Measurements from ENCODE around the gene GGCT.
"Not testable (repeated sequence)": the region's sequence is repeated elsewhere in the genome, so short reads cannot be mapped to it uniquely, and the experiment has no call there.

GGCT gene

DNA sequence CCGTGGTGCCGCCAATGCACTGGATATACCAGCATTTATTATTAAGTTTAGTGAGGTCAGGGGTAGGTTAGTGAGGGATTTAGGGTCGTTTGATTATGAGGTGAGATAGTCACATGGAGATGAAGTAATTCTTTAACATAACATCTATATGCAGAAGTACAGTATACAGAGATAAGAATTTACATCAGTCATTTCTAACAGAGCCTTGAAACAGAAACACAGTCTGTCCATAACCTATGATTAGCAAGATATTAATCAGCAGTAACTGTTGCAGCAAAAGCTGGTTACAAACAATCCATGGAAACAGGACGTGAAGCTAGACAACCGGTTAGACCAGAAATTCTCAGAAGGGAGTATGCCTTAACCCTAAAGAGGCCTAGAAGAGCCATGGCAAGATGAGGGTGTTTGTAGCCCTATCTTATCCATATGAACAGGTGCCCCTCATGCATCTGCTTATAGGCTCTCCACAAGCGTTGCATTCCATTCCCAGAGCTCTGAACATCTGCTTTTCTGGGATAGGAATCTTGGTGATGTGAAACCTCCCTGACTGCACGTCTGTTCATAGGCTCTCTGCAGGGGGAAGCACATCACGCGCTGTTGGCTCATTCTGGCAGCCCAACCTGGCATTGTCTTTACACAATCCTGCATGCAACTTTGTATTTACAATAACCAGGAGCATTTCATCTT, 4.7 kb upstream of the GGCT start:
- H3K4me3 ChIP-seq (ENCODE audit: insufficient read depth, low read depth, low read length, poor library complexity, severe bottlenecking); H3K27ac ChIP-seq (ENCODE audit: insufficient read depth, low read length, poor library complexity, severe bottlenecking); DNase-seq; H3K9me3 ChIP-seq (ENCODE audit: control insufficient read depth, low read length); H3K36me3 ChIP-seq (ENCODE audit: control insufficient read depth, insufficient read depth, low read length); H3K4me1 ChIP-seq (ENCODE audit: control insufficient read depth, insufficient read depth, low read length, poor library complexity, severe bottlenecking); H3K27me3 ChIP-seq (replicated peaks; ENCODE audit: control insufficient read depth, insufficient read depth, low read length, poor library complexity, severe bottlenecking): not testable (repeated sequence)

DNA sequence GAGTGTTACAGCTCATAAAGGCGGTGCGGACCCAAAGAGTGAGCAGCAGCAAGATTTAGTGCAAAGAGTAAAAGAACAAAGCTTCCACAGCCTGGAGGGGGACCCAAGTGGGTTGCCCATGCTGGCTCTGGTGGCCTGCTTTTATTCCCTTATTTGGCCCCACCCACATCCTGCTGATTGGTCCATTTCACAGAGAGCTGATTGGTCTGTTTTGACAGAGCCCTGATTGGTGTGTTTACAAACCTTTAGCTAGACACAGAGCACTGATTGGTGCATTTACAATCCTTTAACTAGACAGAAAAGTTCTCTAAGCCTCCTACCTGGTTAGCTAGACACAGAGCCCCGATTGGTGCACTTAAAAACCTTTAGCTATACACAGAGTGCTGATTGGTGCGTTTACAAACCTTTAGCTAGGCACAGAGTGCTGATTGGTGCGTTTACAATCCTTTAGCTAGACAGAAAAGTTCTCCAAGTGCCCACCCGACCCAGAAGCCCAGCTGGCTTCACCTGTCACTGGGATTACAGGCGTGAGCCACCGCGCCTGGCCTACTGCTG, 2.8 kb upstream of the GGCT start:
- not testable (repeated sequence) for DNase-seq; H3K27ac ChIP-seq (ENCODE audit: insufficient read depth, low read length, poor library complexity, severe bottlenecking); H3K4me3 ChIP-seq (ENCODE audit: insufficient read depth, low read depth, low read length, poor library complexity, severe bottlenecking); H3K27me3 ChIP-seq (replicated peaks; ENCODE audit: control insufficient read depth, insufficient read depth, low read length, poor library complexity, severe bottlenecking); H3K9me3 ChIP-seq (ENCODE audit: control insufficient read depth, low read length); H3K36me3 ChIP-seq (ENCODE audit: control insufficient read depth, insufficient read depth, low read length)
- H3K4me1 ChIP-seq (ENCODE audit: control insufficient read depth, insufficient read depth, low read length, poor library complexity, severe bottlenecking), result peaks cover 13% of the 10 kb centered on the region

DNA sequence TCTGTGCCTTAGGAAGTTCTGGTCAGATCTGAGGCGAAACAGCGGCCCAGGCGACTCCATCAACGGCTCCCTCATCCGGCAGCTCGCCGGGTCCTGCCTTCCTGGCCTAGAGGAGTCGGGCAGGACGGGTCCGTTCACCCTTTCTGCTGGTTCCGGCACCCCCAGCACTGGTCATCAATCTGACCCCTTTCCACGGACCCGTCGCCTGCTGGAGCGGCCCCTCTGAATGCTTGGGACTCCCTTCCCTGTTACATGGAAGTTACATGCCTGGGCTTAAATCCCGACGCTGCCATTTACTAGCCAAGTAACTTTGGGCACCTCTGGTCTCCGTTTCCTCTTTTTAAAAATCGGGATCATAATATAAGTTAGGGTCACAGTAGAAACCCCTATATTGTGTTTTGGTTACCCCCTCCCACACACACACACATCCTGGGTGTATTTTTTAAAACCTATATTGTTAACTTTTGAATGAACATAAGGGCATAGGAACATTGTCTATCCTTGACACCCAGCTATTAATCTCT, 607 bp upstream of the GGCT start:
- Histone ChIP-seq H3K4me1 (ENCODE audit: control insufficient read depth, insufficient read depth, low read length, poor library complexity, severe bottlenecking) (peaks cover 13% of the 10 kb centered on the region), H3K27me3 (replicated peaks; ENCODE audit: control insufficient read depth, insufficient read depth, low read length, poor library complexity, severe bottlenecking) (no peaks in the 10 kb centered on the region), H3K36me3 (ENCODE audit: control insufficient read depth, insufficient read depth, low read length) (no peaks in the 10 kb centered on the region), H3K27ac (ENCODE audit: insufficient read depth, low read length, poor library complexity, severe bottlenecking) (peak overlapping the region; percentile 35), H3K4me3 (ENCODE audit: insufficient read depth, low read depth, low read length, poor library complexity, severe bottlenecking) (peak overlapping the region; percentile 96), H3K9me3 (ENCODE audit: control insufficient read depth, low read length) (no peaks in the 10 kb centered on the region)
- DNase-seq, result no peak

DNA sequence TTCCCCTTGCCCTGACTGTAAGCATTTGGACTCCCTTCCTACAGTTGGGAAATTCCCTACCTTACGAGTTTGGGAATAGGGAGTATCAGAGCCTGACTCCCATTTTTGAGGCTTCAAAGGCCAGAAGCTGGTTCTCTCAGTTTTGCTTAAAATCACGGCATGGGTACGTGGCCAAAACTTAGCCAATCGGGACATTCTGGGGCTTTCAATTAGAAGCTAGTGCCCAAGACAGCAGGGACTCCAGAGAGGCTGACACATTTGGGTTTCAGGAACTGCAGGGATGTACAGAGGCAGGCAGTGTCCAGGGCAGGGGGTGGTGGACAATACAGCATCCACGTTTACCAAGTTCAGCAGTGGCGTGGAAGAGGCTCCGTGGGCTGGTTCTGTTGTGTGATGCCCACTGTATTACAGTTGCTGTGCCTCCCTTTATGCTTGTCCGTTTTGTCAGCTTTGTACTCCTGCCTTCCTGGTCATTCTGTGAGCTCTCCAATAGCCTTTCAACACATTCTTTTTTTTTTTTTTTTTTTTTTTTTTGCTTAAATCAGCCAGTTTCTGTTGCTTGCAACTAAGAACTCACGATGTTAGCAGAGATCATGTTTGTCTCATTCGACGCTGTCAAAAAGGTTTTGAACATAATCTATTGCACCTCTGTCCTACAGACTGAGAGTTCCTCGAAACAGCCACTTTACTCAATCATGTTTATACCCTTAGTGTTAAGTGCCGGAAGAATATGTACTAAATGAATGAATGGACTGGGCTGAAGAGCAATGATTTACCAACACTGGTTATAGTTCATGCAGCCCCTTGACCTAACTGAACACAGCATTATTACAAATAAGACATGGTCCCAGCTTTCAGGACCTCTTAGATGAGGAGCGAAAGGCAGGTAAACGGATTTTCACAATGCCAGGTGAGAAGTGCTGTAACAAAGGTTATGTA, 1.1 kb downstream of the GGCT start:
- Histone ChIP-seq H3K27ac (ENCODE audit: insufficient read depth, low read length, poor library complexity, severe bottlenecking) (no peak overlapping the region), H3K36me3 (ENCODE audit: control insufficient read depth, insufficient read depth, low read length) (no peaks in the 10 kb centered on the region), H3K4me1 (ENCODE audit: control insufficient read depth, insufficient read depth, low read length, poor library complexity, severe bottlenecking) (peaks cover 13% of the 10 kb centered on the region), H3K9me3 (ENCODE audit: control insufficient read depth, low read length) (no peaks in the 10 kb centered on the region), H3K27me3 (replicated peaks; ENCODE audit: control insufficient read depth, insufficient read depth, low read length, poor library complexity, severe bottlenecking) (no peaks in the 10 kb centered on the region), H3K4me3 (ENCODE audit: insufficient read depth, low read depth, low read length, poor library complexity, severe bottlenecking) (peak overlapping the region; percentile 96)
- DNase-seq, result no peak

- H3K4me3 ChIP-seq (ENCODE audit: insufficient read depth, low read depth, low read length, poor library complexity, severe bottlenecking), result no peak overlapping the region
- H3K4me1 ChIP-seq (ENCODE audit: control insufficient read depth, insufficient read depth, low read length, poor library complexity, severe bottlenecking), result peaks cover 13% of the 10 kb centered on the region
- H3K9me3 ChIP-seq (ENCODE audit: control insufficient read depth, low read length), result no peaks in the 10 kb centered on the region
- no peak for DNase-seq
- H3K36me3 ChIP-seq (ENCODE audit: control insufficient read depth, insufficient read depth, low read length), result no peaks in the 10 kb centered on the region
- H3K27me3 ChIP-seq (replicated peaks; ENCODE audit: control insufficient read depth, insufficient read depth, low read length, poor library complexity, severe bottlenecking), result no peaks in the 10 kb centered on the region
- H3K27ac ChIP-seq (ENCODE audit: insufficient read depth, low read length, poor library complexity, severe bottlenecking), result no peak overlapping the region
Measured at GRCh38 chr7:30502470-30503251, 2.0 kb downstream of the GGCT start.

- Histone ChIP-seq H3K4me3 (ENCODE audit: insufficient read depth, low read depth, low read length, poor library complexity, severe bottlenecking) (no peak overlapping the region), H3K27me3 (replicated peaks; ENCODE audit: control insufficient read depth, insufficient read depth, low read length, poor library complexity, severe bottlenecking) (no peaks in the 10 kb centered on the region), H3K27ac (ENCODE audit: insufficient read depth, low read length, poor library complexity, severe bottlenecking) (no peak overlapping the region), H3K4me1 (ENCODE audit: control insufficient read depth, insufficient read depth, low read length, poor library complexity, severe bottlenecking) (peaks cover 13% of the 10 kb centered on the region), H3K36me3 (ENCODE audit: control insufficient read depth, insufficient read depth, low read length) (peaks cover 6% of the 10 kb centered on the region), H3K9me3 (ENCODE audit: control insufficient read depth, low read length) (no peaks in the 10 kb centered on the region)
- no peak for DNase-seq
Measured at GRCh38 chr7:30501264-30501663, 3.4 kb downstream of the GGCT start.

GRCh38 chr7:30493228-30493627, 11.4 kb downstream of the GGCT start:
- no peaks in the 10 kb centered on the region for H3K4me1 ChIP-seq (ENCODE audit: control insufficient read depth, insufficient read depth, low read length, poor library complexity, severe bottlenecking)
- peaks cover 7% of the 10 kb centered on the region for H3K36me3 ChIP-seq (ENCODE audit: control insufficient read depth, insufficient read depth, low read length)
- H3K27me3 ChIP-seq (replicated peaks; ENCODE audit: control insufficient read depth, insufficient read depth, low read length, poor library complexity, severe bottlenecking), result no peaks in the 10 kb centered on the region
- peaks cover 4% of the 10 kb centered on the region for H3K9me3 ChIP-seq (ENCODE audit: control insufficient read depth, low read length)
- no peak overlapping the region for H3K4me3 ChIP-seq (ENCODE audit: insufficient read depth, low read depth, low read length, poor library complexity, severe bottlenecking)
- DNase-seq, result no peak
- no peak overlapping the region for H3K27ac ChIP-seq (ENCODE audit: insufficient read depth, low read length, poor library complexity, severe bottlenecking)

GRCh38 chr7:30491417-30491816, 13.2 kb downstream of the GGCT start:
- no peaks in the 10 kb centered on the region for H3K4me1 ChIP-seq (ENCODE audit: control insufficient read depth, insufficient read depth, low read length, poor library complexity, severe bottlenecking)
- H3K4me3 ChIP-seq (ENCODE audit: insufficient read depth, low read depth, low read length, poor library complexity, severe bottlenecking), result no peak overlapping the region
- peaks cover 3% of the 10 kb centered on the region for H3K36me3 ChIP-seq (ENCODE audit: control insufficient read depth, insufficient read depth, low read length)
- DNase-seq, result no peak
- H3K27ac ChIP-seq (ENCODE audit: insufficient read depth, low read length, poor library complexity, severe bottlenecking), result no peak overlapping the region
- no peaks in the 10 kb centered on the region for H3K27me3 ChIP-seq (replicated peaks; ENCODE audit: control insufficient read depth, insufficient read depth, low read length, poor library complexity, severe bottlenecking)
- H3K9me3 ChIP-seq (ENCODE audit: control insufficient read depth, low read length), result peaks cover 4% of the 10 kb centered on the region

GRCh38 chr7:30487371-30487770, 17.3 kb downstream of the GGCT start:
- Histone ChIP-seq H3K27ac (ENCODE audit: insufficient read depth, low read length, poor library complexity, severe bottlenecking) (no peak overlapping the region), H3K27me3 (replicated peaks; ENCODE audit: control insufficient read depth, insufficient read depth, low read length, poor library complexity, severe bottlenecking) (no peaks in the 10 kb centered on the region), H3K36me3 (ENCODE audit: control insufficient read depth, insufficient read depth, low read length) (no peaks in the 10 kb centered on the region), H3K4me1 (ENCODE audit: control insufficient read depth, insufficient read depth, low read length, poor library complexity, severe bottlenecking) (no peaks in the 10 kb centered on the region), H3K9me3 (ENCODE audit: control insufficient read depth, low read length) (peaks cover 4% of the 10 kb centered on the region), H3K4me3 (ENCODE audit: insufficient read depth, low read depth, low read length, poor library complexity, severe bottlenecking) (no peak overlapping the region)
- DNase-seq, result no peak
